Activated CD4-positive, alpha-beta memory T cell treated with anti-CD3 and anti-CD28 coated beads for 36 hours (primary cell): ENCODE measurements around the gene NWD2. TPM values are rescaled to one million over a fixed set of nuclear protein-coding genes. Genes with fewer than 3 reads are reported as not detected.

Experiments used
- CTCF ChIA-PET: fragments of 350-600 bp; sonication (Branson Sonifier 250); formaldehyde crosslinking; loops from one replicate; lab custom pipeline; 2021; ENCODE audit warnings: antibody characterized with exemption, inconsistent platforms; lab: Charles Lee
- POLR2A ChIA-PET: fragments of 350-600 bp; sonication (Branson Sonifier 250); formaldehyde crosslinking; loops from one replicate; lab custom pipeline; 2021; ENCODE audit warnings: antibody characterized with exemption; lab: Charles Lee
- DNase-seq: peaks from one replicate; pipeline ENCODE4 v3.0.0-alpha.2; 2020
- H3K27ac Mint-ChIP-seq: one replicate; pipeline ENCODE4 v1.8.0; 2021; ENCODE audit warnings: mixed read lengths
- H3K27me3 Mint-ChIP-seq: one replicate; pipeline ENCODE4 v1.8.0; 2021; ENCODE audit warnings: mixed read lengths
- H3K36me3 Mint-ChIP-seq: one replicate; pipeline ENCODE4 v1.8.0; 2021; ENCODE audit warnings: mixed read lengths
- H3K4me1 Mint-ChIP-seq: one replicate; pipeline ENCODE4 v1.8.0; 2021; ENCODE audit warnings: low read depth, mixed read lengths
- H3K4me3 Mint-ChIP-seq: one replicate; pipeline ENCODE4 v1.8.0; 2021; ENCODE audit warnings: mild to moderate bottlenecking, mixed read lengths
- H3K9me3 Mint-ChIP-seq: one replicate; pipeline ENCODE4 v1.8.0; 2021; ENCODE audit warnings: mixed read lengths
- intact Hi-C: fragments of 100-400 bp; cut with micrococcal nuclease; formaldehyde crosslinking; loops from one replicate; pipeline ENCODE4 v1.15.1; 2023
- total RNA-seq, 2 experiments: library from RNA; stranded (reverse); gene quantifications; one replicate each; pipeline ENCODE4 v1.2.3, GENCODE V29; 2021

The NWD2 gene
- total RNA-seq, 2 experiments from 2014 or later = not detected

DNA sequence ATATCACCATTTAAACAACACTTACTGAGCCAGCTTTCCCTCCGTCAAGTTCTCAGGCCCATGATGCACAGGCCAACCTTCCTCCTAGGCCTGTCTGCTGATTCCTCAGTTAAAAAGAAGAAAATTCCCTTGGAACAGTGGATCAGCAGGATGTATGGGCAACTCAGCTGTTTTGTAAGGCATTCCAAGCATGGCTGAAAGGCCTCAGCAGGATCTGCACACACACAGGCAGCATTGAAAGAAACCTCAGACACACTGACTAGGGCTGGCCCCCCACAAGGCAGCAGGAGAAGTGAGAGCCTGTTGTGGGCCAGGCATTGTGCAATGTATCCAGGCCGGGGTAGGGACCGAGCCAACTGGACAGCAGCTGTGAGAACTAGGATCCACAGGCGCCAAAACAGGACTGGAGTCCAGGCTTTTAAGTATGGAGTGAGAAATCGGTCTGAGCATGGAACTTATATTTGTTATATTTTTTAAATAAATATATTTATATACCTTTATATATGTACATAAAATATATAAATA is 171.4 kb downstream of the NWD2 start:
- intact Hi-C loops = no loop called here
- no peaks in the 10 kb centered on the region for H3K4me1 Mint-ChIP-seq
- POLR2A ChIA-PET = no interaction called here
- peaks cover 2% of the 10 kb centered on the region for H3K27me3 Mint-ChIP-seq
- no peaks in the 10 kb centered on the region for H3K36me3 Mint-ChIP-seq
- CTCF ChIA-PET = interaction anchor here (0.6 kb wide), 1 partner anchor 60 kb away, joined by 3 read pairs; no protein-coding TSS in a partner anchor
- no peak overlapping the region for H3K27ac Mint-ChIP-seq
- DNase-seq = no peak
- no peak overlapping the region for H3K4me3 Mint-ChIP-seq
- peaks cover 4% of the 10 kb centered on the region for H3K9me3 Mint-ChIP-seq

DNA sequence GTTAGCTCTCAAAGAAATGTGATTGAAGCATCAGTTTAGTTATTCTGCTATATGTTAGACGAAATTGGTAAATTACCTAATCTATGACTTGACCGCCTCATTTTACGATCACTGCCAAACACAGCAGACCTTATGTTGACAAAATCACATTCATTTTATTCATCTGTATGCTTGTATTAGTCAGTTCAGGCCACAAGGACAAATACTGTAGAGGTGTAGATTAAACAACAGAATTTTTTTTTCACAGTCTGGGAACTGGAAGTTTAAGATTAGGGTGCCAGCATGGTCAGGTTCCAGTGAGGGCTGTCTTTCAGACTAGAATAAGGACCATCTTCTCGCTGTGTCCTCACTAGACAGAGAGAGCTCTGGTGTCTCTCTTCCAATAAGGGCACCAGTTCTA is 177.1 kb downstream of the NWD2 start:
- DNase-seq = no peak
- H3K4me1 Mint-ChIP-seq = no peaks in the 10 kb centered on the region
- CTCF ChIA-PET = no interaction called here
- H3K4me3 Mint-ChIP-seq = no peak overlapping the region
- H3K27ac Mint-ChIP-seq = no peak overlapping the region
- peaks cover 9% of the 10 kb centered on the region for H3K27me3 Mint-ChIP-seq
- intact Hi-C loops = no loop called here
- POLR2A ChIA-PET = no interaction called here
- peaks cover 4% of the 10 kb centered on the region for H3K9me3 Mint-ChIP-seq
- H3K36me3 Mint-ChIP-seq = no peaks in the 10 kb centered on the region

DNA sequence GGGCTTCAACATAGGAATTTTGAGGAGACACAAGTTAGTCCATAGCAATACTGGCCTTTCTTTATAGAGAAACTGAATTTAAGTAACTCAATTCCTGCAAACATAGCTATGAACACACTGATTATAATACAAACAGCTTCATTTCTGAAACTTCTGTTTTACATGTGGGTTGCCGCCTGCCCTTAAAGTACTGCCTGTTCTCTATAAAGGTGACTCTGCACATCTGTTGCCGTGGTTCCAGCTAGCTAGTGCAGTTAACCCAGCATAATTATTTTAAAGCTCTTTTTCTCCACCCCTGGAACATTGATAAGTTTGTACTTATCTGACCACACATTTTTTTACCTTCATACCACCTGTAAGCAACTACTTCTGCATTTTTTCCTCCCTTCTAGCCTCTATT is 177.6 kb downstream of the NWD2 start:
- no peak overlapping the region for H3K4me3 Mint-ChIP-seq
- no peaks in the 10 kb centered on the region for H3K4me1 Mint-ChIP-seq
- H3K36me3 Mint-ChIP-seq = no peaks in the 10 kb centered on the region
- CTCF ChIA-PET = no interaction called here
- no peak for DNase-seq
- peaks cover 11% of the 10 kb centered on the region for H3K27me3 Mint-ChIP-seq
- no peak overlapping the region for H3K27ac Mint-ChIP-seq
- intact Hi-C loops = no loop called here
- H3K9me3 Mint-ChIP-seq = peaks cover 4% of the 10 kb centered on the region
- POLR2A ChIA-PET = interaction anchor here (0.7 kb wide), 1 partner anchor 245 kb away, joined by 4 read pairs; no protein-coding TSS in a partner anchor

DNA sequence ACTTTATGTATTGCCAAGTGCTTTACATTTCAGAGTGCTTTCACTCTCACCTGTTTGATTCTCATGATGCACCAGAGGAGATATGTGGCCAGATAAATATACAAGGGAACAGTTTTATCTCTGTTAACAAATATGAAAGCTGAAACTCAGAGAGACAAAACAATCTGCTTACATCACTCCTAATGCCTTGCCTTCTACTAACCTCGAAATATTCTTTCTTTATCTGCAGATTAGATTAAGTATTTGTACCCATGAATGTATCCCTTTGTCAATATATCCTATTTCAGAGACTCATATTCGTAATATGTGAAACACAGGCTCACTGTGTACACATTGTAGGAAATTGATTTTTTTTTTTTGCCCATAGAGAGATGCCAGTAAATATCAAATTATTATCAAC is 178.1 kb downstream of the NWD2 start:
- Mint-ChIP-seq H3K27me3 (peaks cover 12% of the 10 kb centered on the region), H3K4me1 (no peaks in the 10 kb centered on the region), H3K4me3 (no peak overlapping the region), H3K9me3 (peaks cover 4% of the 10 kb centered on the region), H3K36me3 (no peaks in the 10 kb centered on the region), H3K27ac (no peak overlapping the region)
- intact Hi-C loops = no loop called here
- ChIA-PET POLR2A (interaction anchor here (0.7 kb wide), 1 partner anchor 244 kb away, joined by 4 read pairs; no protein-coding TSS in a partner anchor), CTCF (no interaction called here)
- DNase-seq = no peak

DNA sequence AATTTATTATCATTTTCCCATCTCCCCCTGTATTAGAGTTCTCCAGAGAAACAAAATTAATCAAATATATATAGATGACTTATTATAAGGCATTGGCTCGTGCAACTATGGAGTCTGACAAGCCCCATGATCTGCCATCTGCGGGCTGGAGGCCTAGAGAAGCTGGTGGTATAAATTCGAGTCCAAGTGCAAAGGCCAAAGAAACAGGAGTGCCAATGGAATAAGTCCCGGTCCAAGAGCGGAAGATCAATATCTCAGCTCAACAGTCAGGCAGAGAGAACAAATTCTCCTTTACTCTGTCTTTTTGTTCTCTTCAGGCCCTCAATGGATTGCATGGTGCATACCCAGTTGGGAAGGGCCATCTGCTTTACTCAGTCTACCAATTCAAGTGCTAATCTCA is 178.8 kb downstream of the NWD2 start:
- Mint-ChIP-seq H3K9me3 (peaks cover 4% of the 10 kb centered on the region), H3K27ac (no peak overlapping the region), H3K4me3 (no peak overlapping the region), H3K4me1 (no peaks in the 10 kb centered on the region), H3K27me3 (peaks cover 12% of the 10 kb centered on the region), H3K36me3 (no peaks in the 10 kb centered on the region)
- POLR2A ChIA-PET = no interaction called here
- DNase-seq = no peak
- CTCF ChIA-PET = no interaction called here
- intact Hi-C loops = no loop called here

DNA sequence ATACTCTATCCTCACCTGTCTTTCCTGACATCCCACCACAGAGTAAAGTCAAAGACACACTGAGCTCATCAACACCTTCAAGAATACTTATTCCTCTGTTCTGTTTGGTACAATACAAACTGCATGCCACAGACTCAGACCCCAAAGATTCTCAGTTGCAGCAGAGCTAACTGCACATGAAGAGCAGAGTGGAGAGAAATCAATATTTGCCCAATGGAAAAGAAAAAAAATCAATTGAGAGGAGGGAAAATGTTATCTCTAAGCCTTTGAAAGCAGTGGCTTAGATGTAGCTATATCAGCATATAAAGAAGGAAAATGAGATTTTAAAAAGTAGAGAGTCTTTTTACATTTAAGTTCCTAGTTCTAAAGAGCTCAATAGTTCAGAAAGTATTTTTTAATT is 180.2 kb downstream of the NWD2 start:
- CTCF ChIA-PET = no interaction called here
- no peaks in the 10 kb centered on the region for H3K4me1 Mint-ChIP-seq
- no peak overlapping the region for H3K4me3 Mint-ChIP-seq
- intact Hi-C loops = no loop called here
- H3K9me3 Mint-ChIP-seq = no peaks in the 10 kb centered on the region
- no peak for DNase-seq
- no peaks in the 10 kb centered on the region for H3K36me3 Mint-ChIP-seq
- POLR2A ChIA-PET = no interaction called here
- peaks cover 12% of the 10 kb centered on the region for H3K27me3 Mint-ChIP-seq
- no peak overlapping the region for H3K27ac Mint-ChIP-seq

DNA sequence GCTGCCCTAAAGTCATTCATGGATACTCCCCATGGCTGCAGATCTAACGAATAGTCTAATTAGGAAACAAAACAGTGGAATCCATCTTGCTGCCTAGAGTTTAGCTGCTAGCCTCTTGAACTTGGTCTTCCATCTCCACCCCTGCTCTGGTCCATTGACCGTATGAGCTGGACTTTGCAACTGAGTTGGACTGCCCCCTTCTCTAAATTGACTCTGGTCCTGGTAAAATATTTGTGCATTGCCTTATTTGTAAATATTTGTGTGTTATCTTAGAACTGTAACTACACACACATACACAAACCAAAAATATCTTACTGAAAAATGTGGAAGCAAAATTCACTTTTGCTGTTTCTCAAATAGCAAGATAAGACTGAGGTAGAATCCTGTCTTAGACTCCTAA is 181.3 kb downstream of the NWD2 start:
- CTCF ChIA-PET = no interaction called here
- intact Hi-C loops = no loop called here
- no peaks in the 10 kb centered on the region for H3K36me3 Mint-ChIP-seq
- no peaks in the 10 kb centered on the region for H3K4me1 Mint-ChIP-seq
- H3K27me3 Mint-ChIP-seq = peaks cover 16% of the 10 kb centered on the region
- H3K27ac Mint-ChIP-seq = no peak overlapping the region
- H3K9me3 Mint-ChIP-seq = no peaks in the 10 kb centered on the region
- no peak for DNase-seq
- H3K4me3 Mint-ChIP-seq = no peak overlapping the region
- POLR2A ChIA-PET = no interaction called here

DNA sequence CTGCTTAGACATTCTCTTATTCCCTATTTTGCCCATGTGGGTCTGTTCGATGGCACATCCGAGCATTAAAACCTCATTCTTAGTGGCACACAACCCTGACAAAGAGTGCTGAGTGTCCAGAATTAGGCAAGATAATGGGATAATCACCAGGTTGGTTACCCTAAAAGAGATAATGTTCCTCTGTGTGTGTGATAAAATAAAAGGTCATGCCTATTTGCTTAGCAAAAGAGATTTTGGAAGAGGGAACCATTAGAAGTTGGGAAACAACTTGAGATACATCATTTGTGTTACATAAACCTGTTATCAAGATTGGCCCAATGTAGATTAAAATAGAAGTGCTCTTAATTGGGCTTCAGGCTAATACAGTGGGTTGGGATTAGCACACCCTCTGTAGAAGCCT is 182.7 kb downstream of the NWD2 start:
- Mint-ChIP-seq H3K9me3 (no peaks in the 10 kb centered on the region), H3K27me3 (peaks cover 14% of the 10 kb centered on the region), H3K36me3 (no peaks in the 10 kb centered on the region), H3K27ac (no peak overlapping the region), H3K4me3 (no peak overlapping the region), H3K4me1 (no peaks in the 10 kb centered on the region)
- ChIA-PET CTCF (no interaction called here), POLR2A (no interaction called here)
- no peak for DNase-seq
- intact Hi-C loops = no loop called here

DNA sequence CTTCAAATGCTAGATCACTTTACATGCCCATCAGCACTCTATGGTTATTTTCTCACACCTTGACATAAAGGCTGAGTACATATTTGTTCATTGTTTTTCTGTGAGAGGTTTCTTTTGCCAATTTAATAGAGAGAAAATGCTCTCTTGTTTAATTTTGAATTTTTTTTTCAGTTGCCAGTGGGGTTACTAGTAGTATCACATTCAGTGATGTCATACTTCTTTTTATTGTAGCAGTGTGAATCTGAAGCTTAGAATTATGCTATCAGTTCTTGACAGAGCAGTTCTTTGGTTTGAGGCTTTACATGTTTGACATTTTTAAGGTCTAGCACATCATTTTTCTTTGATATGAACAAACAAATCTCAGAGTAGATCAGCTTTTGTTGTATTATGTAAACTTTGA is 185.4 kb downstream of the NWD2 start:
- H3K27ac Mint-ChIP-seq = no peak overlapping the region
- CTCF ChIA-PET = no interaction called here
- H3K4me3 Mint-ChIP-seq = no peak overlapping the region
- no peaks in the 10 kb centered on the region for H3K4me1 Mint-ChIP-seq
- DNase-seq = no peak
- intact Hi-C loops = no loop called here
- H3K36me3 Mint-ChIP-seq = no peaks in the 10 kb centered on the region
- peaks cover 10% of the 10 kb centered on the region for H3K27me3 Mint-ChIP-seq
- no peaks in the 10 kb centered on the region for H3K9me3 Mint-ChIP-seq
- POLR2A ChIA-PET = no interaction called here

DNA sequence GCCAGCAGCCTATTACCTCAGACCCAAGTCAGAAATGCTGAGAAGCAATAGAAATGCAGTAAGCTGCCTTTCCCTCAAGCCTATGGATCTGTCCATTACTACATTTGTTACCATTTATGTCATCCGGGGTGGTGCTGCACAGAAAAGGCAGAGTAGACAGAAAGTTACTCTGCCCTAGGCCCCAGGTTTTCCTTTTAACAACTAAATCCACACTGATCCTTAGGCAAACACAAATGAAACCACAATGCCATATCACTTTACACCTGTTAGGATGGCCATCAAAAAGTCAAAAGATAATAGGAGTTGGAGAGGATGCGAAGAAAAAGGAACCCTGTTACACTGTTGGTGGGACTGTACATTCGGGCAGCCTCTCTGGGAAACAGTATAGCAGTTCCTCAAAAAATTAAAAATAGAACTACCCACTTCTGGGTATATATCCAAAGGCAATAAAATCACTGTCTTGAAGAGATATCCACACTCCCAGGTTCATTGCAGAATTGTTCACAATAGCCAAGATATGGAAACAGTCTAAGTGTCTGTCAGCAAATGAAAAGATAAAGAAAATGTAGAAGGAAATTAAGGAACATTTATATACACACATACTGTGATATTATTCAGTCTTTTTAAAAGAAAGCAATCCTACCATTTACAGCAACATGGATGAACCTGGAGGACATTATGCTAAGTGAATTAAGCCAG is 186.3 kb downstream of the NWD2 start:
- intact Hi-C loops = no loop called here
- Mint-ChIP-seq H3K27ac (no peak overlapping the region), H3K4me3 (no peak overlapping the region), H3K27me3 (peaks cover 9% of the 10 kb centered on the region), H3K9me3 (no peaks in the 10 kb centered on the region), H3K4me1 (no peaks in the 10 kb centered on the region), H3K36me3 (no peaks in the 10 kb centered on the region)
- no peak for DNase-seq
- POLR2A ChIA-PET = no interaction called here
- CTCF ChIA-PET = no interaction called here

DNA sequence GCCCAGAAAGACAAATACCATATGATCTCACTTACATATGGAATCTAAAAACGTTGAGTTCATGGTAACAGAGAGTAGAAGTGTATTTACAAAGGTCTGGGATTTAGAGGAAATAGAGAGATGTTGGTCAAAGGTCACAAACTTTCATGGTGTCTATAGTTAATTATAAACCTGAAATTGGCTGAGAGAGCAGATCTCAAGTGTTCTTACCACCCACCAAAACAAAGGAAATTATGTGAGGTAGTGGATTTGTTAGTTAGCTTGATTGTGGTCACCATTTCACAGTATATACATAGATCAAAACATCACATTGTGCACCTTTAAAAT is 186.8 kb downstream of the NWD2 start:
- Mint-ChIP-seq H3K27me3 (peaks cover 9% of the 10 kb centered on the region), H3K36me3 (no peaks in the 10 kb centered on the region), H3K4me3 (no peak overlapping the region), H3K4me1 (no peaks in the 10 kb centered on the region), H3K9me3 (no peaks in the 10 kb centered on the region), H3K27ac (no peak overlapping the region)
- no peak for DNase-seq
- CTCF ChIA-PET = no interaction called here
- POLR2A ChIA-PET = no interaction called here
- intact Hi-C loops = no loop called here

DNA sequence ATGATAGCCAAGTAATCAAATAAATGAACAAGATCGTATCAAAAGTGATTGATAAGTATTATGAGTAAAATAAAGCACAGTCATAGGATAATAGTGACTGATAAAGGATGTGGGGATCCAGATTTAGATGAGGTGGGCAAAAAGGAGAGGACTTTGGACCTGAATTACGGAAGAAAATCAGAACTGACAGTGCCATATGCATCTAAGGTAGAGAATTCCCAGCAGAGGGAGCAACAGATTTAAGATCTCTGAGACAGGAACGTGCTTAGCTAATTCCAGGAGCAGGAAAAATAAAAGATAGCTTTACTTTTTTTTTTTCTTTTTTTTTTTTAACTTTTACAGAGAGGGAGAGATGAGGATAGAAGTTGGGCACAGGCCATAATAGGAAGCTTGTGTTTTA is 189.9 kb downstream of the NWD2 start:
- H3K27me3 Mint-ChIP-seq = peaks cover 5% of the 10 kb centered on the region
- POLR2A ChIA-PET = no interaction called here
- no peaks in the 10 kb centered on the region for H3K4me1 Mint-ChIP-seq
- intact Hi-C loops = no loop called here
- H3K4me3 Mint-ChIP-seq = no peak overlapping the region
- no peaks in the 10 kb centered on the region for H3K36me3 Mint-ChIP-seq
- no peak for DNase-seq
- no peaks in the 10 kb centered on the region for H3K9me3 Mint-ChIP-seq
- H3K27ac Mint-ChIP-seq = no peak overlapping the region
- CTCF ChIA-PET = no interaction called here

DNA sequence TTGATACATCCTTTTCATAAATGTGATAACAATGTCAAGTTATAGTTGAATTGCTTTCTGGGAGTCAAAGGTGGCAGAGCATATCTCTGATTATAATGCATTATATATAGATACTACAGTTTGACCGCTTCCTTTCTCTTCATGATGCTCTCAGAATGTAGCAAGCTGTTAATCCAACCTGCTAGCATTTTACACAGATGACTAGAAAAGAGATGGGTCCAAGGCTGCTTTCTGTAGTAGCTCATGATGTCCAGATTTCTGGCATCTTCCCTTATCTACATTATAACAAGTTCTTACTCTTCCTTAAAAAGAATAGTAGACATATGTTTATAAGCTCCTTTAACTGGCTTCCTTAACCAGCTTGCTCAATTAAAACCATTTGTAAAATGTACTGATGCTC is 192.0 kb downstream of the NWD2 start:
- CTCF ChIA-PET = no interaction called here
- POLR2A ChIA-PET = no interaction called here
- no peak overlapping the region for H3K4me3 Mint-ChIP-seq
- intact Hi-C loops = no loop called here
- DNase-seq = no peak
- no peaks in the 10 kb centered on the region for H3K4me1 Mint-ChIP-seq
- H3K27ac Mint-ChIP-seq = no peak overlapping the region
- no peaks in the 10 kb centered on the region for H3K36me3 Mint-ChIP-seq
- H3K27me3 Mint-ChIP-seq = peaks cover 8% of the 10 kb centered on the region
- no peaks in the 10 kb centered on the region for H3K9me3 Mint-ChIP-seq
